K562 (cell line): ENCODE results near the gene CAB39. TPM values are rescaled to one million over a fixed set of nuclear protein-coding genes. Genes with fewer than 3 reads are reported as not detected.

Experiments used
- ARNT ChIP-seq, 2 experiments: fragments of 450-650 bp; IDR thresholded peaks; 2 replicates each; pipeline ENCODE4 v1.6.1; 2016; ENCODE audit warnings: mild to moderate bottlenecking in 1 of 2
- BRD9 ChIP-seq: fragments of 450-650 bp; IDR thresholded peaks from 2 replicates; pipeline ENCODE4 v1.6.1; 2018; ENCODE audit warnings: low read depth; ENCODE audit not compliant: partially characterized antibody
- DDX20 ChIP-seq: fragments of 450-650 bp; IDR thresholded peaks from 2 replicates; pipeline ENCODE4 v1.6.1; 2016; ENCODE audit warnings: missing genetic modification characterization, low read depth, mild to moderate bottlenecking, missing compliant biosample characterization, moderate library complexity
- DIDO1 ChIP-seq: fragments of 450-650 bp; IDR thresholded peaks from 2 replicates; pipeline ENCODE4 v1.6.1; 2016; ENCODE audit warnings: low read depth, missing biosample characterization, missing genetic modification characterization
- FIP1L1 ChIP-seq: fragments of 200-400 bp; formaldehyde crosslinking; IDR thresholded peaks from 2 replicates; pipeline ENCODE4 v1.6.1; 2018; ENCODE audit warnings: mild to moderate bottlenecking, low read depth, low read length; ENCODE audit not compliant: poor library complexity, severe bottlenecking
- GABPB1 ChIP-seq: sonication (generic); formaldehyde crosslinking; IDR thresholded peaks from 2 replicates; pipeline ENCODE4 v1.8.0; 2022; ENCODE audit warnings: mild to moderate bottlenecking, missing genetic modification reagents
- IRF9 ChIP-seq: fragments of 450-650 bp; IDR thresholded peaks from 2 replicates; pipeline ENCODE4 v1.6.1; 2016; ENCODE audit warnings: missing biosample characterization, missing genetic modification characterization
- KLF10 ChIP-seq: fragments of 250-450 bp; sonication (Bioruptor Pico); IDR thresholded peaks from 2 replicates; pipeline ENCODE4 v1.6.1; 2021; ENCODE audit warnings: matching md5 sums
- MCM3 ChIP-seq: fragments of 450-650 bp; IDR thresholded peaks from 2 replicates; pipeline ENCODE4 v1.6.1; 2016
- NCOR1 ChIP-seq: fragments of 450-650 bp; IDR thresholded peaks from 2 replicates; pipeline ENCODE4 v1.6.1; 2016; ENCODE audit warnings: mild to moderate bottlenecking, moderate library complexity
- NR2C1 ChIP-seq, 2 experiments: fragments of 450-650 bp; IDR thresholded peaks; 2 replicates each; pipeline ENCODE4 v1.6.1; 2017; ENCODE audit warnings: mild to moderate bottlenecking in 2 of 2, antibody characterized with exemption in 1 of 2, inconsistent platforms in 1 of 2, missing compliant biosample characterization in 1 of 2, missing genetic modification characterization in 1 of 2
- NRF1 ChIP-seq, 2 experiments: fragments of 450-650 bp; IDR thresholded peaks in 1 of 2; conservative IDR thresholded peaks in 1 of 2; 2 replicates each; pipeline ENCODE4 v1.6.1; 2014; ENCODE audit warnings: mild to moderate bottlenecking in 2 of 2
- POLR2A ChIP-seq: fragments of 450-650 bp; conservative IDR thresholded peaks from 2 replicates; pipeline ENCODE4 v1.6.1; 2016
- RCOR1 ChIP-seq, 2 experiments: IDR thresholded peaks; 2 replicates each; pipeline ENCODE4 v1.6.1; 2012; ENCODE audit warnings: low read depth in 2 of 2, low read length in 2 of 2, borderline replicate concordance in 1 of 2, improper control_type of control experiment in 1 of 2
- SP1 ChIP-seq: sonication (generic); formaldehyde crosslinking; IDR thresholded peaks from 2 replicates; pipeline ENCODE4 v1.8.1; 2022; ENCODE audit warnings: mild to moderate bottlenecking, missing genetic modification reagents
- SREBF1 ChIP-seq: fragments of 150-350 bp; IDR thresholded peaks from 2 replicates; pipeline ENCODE4 v1.6.1; 2014; ENCODE audit warnings: antibody characterized with exemption, low read depth, low read length, borderline replicate concordance
- TAF7 ChIP-seq: fragments of 450-650 bp; IDR thresholded peaks from 2 replicates; pipeline ENCODE4 v1.6.1; 2016; ENCODE audit warnings: missing genetic modification characterization, missing compliant biosample characterization
- TCF3 ChIP-seq: sonication (generic); formaldehyde crosslinking; IDR thresholded peaks from 2 replicates; pipeline ENCODE4 v1.4.0; 2020; ENCODE audit warnings: mild to moderate bottlenecking, missing genetic modification reagents
- XRCC3 ChIP-seq: fragments of 450-650 bp; IDR thresholded peaks from 2 replicates; pipeline ENCODE4 v1.6.1; 2017; ENCODE audit warnings: mild to moderate bottlenecking, moderate library complexity
- ZBTB7A ChIP-seq: IDR thresholded peaks from 2 replicates; pipeline ENCODE4 v1.6.1; 2011; ENCODE audit warnings: low read depth, mild to moderate bottlenecking, low read length, moderate library complexity, borderline replicate concordance; ENCODE audit not compliant: control insufficient read depth
- ZNF124 ChIP-seq: sonication (generic); formaldehyde crosslinking; IDR thresholded peaks from 2 replicates; pipeline ENCODE4 v1.8.1; 2022; ENCODE audit warnings: missing genetic modification reagents
- ZNF146 ChIP-seq: IDR thresholded peaks from one replicate; pipeline ENCODE4 v1.6.1; 2018; ENCODE audit warnings: missing compliant biosample characterization; ENCODE audit not compliant: unreplicated experiment
- ZNF3 ChIP-seq: fragments of 250-450 bp; sonication (Bioruptor Pico); IDR thresholded peaks from 2 replicates; pipeline ENCODE4 v1.5.0; 2021; ENCODE audit warnings: mild to moderate bottlenecking, moderate library complexity
- polyA plus RNA-seq, 8 experiments: library from polyadenylated mRNA; depleted of rRNA in 4 of 8; stranded (reverse) in 5 of 8; unstranded in 3 of 8; fragments of >200 nt; fragmentation: Nextera tagmentation in 2 of 8; fragmentation: Illumina TruSeq in 1 of 8; extraction: Ambion mirVana in 2 of 8; extraction: Trizol in 1 of 8; gene quantifications; 2 replicates each; pipeline versions ENCODE4 v1.2.1 to v1.2.3, GENCODE V29; 2011 to 2014; ENCODE audit warnings: inconsistent platforms in 1 of 8, missing spikeins in 1 of 8
- total RNA-seq, 7 experiments: library from RNA; depleted of rRNA in 6 of 7; stranded (reverse); fragments of >200 nt in 6 of 7; fragmentation: Illumina TruSeq in 2 of 7; extraction: Trizol in 2 of 7; gene quantifications; 2 replicates each; pipeline versions ENCODE4 v1.2.1 to v1.2.3, GENCODE V29; 2011 to 2021; ENCODE audit warnings: low replicate concordance in 1 of 7
- TF ChIP-seq, protein P1 (sequence below): sonication (generic); formaldehyde crosslinking; IDR thresholded peaks from 2 replicates; pipeline ENCODE4 v1.8.0; 2022; ENCODE audit warnings: missing genetic modification reagents, mild to moderate bottlenecking, borderline replicate concordance
- TF ChIP-seq, protein P2 (sequence below), 2 experiments: fragments of 200-800 bp in 1 of 2; sonication (Bioruptor generic) in 1 of 2; sonication (generic) in 1 of 2; formaldehyde crosslinking in 1 of 2; IDR thresholded peaks in 1 of 2; conservative IDR thresholded peaks in 1 of 2; 2 replicates each; pipeline versions ENCODE4 v1.5.0 to v1.6.1; 2016 to 2020; ENCODE audit warnings: missing compliant biosample characterization in 1 of 2, missing genetic modification characterization in 1 of 2, missing genetic modification reagents in 1 of 2

Gene CAB39
- total and polyA plus RNA-seq, 9 of the 15 experiments (the other 6 are each of a cell fraction or from before 2014, with no cell fraction given) = 27.2 to 94.4 (median 70.1) TPM

DNA sequence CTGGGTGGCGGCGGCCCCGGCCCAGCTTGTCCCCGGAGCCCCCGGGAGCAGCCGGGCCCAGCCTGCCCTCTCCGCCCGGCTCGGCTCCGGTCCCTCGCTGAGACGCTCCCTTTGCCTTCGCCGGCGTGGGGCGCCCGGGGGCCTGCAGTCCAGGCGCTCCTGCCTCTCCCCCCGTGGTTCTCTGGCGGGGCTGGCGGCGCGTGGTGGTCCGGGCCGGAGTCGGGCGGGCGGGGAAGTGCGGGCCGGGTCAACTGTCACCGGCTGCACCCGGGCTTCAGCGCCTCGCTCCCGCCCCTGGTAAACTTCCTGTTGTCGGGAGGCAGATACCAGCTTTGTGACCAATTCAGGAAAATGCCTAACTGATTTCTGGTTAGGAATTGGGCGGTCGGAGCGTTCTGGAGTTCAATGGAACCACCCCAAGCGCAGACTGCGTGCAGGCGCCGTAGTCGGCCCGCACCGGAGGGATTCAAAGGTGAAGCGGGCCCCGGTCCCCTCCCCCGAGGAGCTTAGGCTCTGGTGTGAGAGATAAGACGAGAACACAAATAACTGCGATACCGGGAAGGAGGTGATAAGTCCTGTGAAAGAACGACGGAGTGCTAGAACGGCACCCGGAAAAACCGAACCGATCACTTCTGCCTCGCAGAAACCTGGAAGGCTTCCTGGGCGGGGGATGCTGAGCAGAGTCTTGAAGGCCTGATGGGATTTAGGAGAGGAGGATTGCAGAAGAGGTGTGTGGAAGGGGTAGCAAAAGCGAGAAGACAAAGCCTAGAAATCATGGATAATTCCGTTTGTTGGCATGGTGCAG is 891 bp downstream of the CAB39 start (continued):
- TF ChIP-seq POLR2A = peak; percentile 61
- no peak for TF ChIP-seq ZNF146 (CRISPR knock-in tag)
- no peak for TF ChIP-seq SREBF1
- peak; percentile 91 for TF ChIP-seq NCOR1
- TF ChIP-seq NRF1 (conservative IDR thresholded peaks at IDR 0.05 in 1 of 2, IDR thresholded peaks at IDR 0.05 in 1 of 2) = peak in 1 of 2 experiments; percentile 18; a peak in 3 of 4 replicates
- TF ChIP-seq TCF3 (CRISPR knock-in tag) = peak; percentile 95
- TF ChIP-seq ARNT (IDR thresholded peaks at IDR 0.05) = peak in 1 of 2 experiments; percentile 81; a peak in 1 of 4 replicates
- TF ChIP-seq, protein P1, sequence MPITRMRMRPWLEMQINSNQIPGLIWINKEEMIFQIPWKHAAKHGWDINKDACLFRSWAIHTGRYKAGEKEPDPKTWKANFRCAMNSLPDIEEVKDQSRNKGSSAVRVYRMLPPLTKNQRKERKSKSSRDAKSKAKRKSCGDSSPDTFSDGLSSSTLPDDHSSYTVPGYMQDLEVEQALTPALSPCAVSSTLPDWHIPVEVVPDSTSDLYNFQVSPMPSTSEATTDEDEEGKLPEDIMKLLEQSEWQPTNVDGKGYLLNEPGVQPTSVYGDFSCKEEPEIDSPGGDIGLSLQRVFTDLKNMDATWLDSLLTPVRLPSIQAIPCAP (CRISPR knock-in tag) = no peak
- TF ChIP-seq FIP1L1 = no peak
- TF ChIP-seq ZNF3 (CRISPR knock-in tag) = no peak
- TF ChIP-seq IRF9 (tag) = no peak
- TF ChIP-seq TAF7 (tag) = no peak
- peak; percentile 48; the same call in 1 of the 2 replicates for TF ChIP-seq SP1 (CRISPR knock-in tag)
- TF ChIP-seq DDX20 (tag) = no peak
- no peak for TF ChIP-seq MCM3
- TF ChIP-seq RCOR1 (IDR thresholded peaks at IDR 0.05; ENCODE audit: borderline replicate concordance in 1 of 2, low read depth in 2 of 2, low read length in 2 of 2) = peak in 1 of 2 experiments; percentile 69; a peak in 2 of 4 replicates
- TF ChIP-seq, protein P2, sequence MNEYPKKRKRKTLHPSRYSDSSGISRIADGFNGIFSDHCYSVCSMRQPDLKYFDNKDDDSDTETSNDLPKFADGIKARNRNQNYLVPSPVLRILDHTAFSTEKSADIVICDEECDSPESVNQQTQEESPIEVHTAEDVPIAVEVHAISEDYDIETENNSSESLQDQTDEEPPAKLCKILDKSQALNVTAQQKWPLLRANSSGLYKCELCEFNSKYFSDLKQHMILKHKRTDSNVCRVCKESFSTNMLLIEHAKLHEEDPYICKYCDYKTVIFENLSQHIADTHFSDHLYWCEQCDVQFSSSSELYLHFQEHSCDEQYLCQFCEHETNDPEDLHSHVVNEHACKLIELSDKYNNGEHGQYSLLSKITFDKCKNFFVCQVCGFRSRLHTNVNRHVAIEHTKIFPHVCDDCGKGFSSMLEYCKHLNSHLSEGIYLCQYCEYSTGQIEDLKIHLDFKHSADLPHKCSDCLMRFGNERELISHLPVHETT (CRISPR knock-in tag; conservative IDR thresholded peaks at IDR 0.05 in 1 of 2, IDR thresholded peaks at IDR 0.05 in 1 of 2) = peak in 1 of 2 experiments; percentile 87; a peak in 2 of 4 replicates
- peak; percentile 16; the same call in 1 of the 2 replicates for TF ChIP-seq GABPB1 (CRISPR knock-in tag)
- TF ChIP-seq NR2C1 (IDR thresholded peaks at IDR 0.05) = no peak
- TF ChIP-seq NR2C1 (tag; IDR thresholded peaks at IDR 0.05) = no peak
- peak; percentile 34; the same call in 1 of the 2 replicates for TF ChIP-seq ZBTB7A
- TF ChIP-seq BRD9 = no peak
- no peak for TF ChIP-seq KLF10
- TF ChIP-seq ZNF124 (CRISPR knock-in tag) = no peak
- TF ChIP-seq XRCC3 = no peak
- TF ChIP-seq DIDO1 = no peak
